OCI-LY7 (cell line): Measurements from ENCODE around the gene FN3KRP.
A peak's percentile ranks its signal among the peaks of the same experiment; 100 is the strongest.

ENCODE experiments used
- CTCF ChIP-seq: fragments of 200-600 bp; sonication (generic); conservative IDR thresholded peaks from 2 replicates; pipeline ENCODE4 v1.5.1; 2014; ENCODE audit warnings: mild to moderate bottlenecking, antibody characterized with exemption, low read length, moderate library complexity, mixed read lengths
- EZH2phosphoT487 ChIP-seq: fragments of 200-600 bp; sonication (generic); IDR thresholded peaks from 2 replicates; pipeline ENCODE4 v1.6.1; 2018; ENCODE audit warnings: low read depth, borderline replicate concordance, mild to moderate bottlenecking, mixed run types, antibody characterized with exemption, low read length, moderate library complexity, mixed read lengths

- TF ChIP-seq CTCF (peak; percentile 45; the same call in 1 of the 2 replicates), EZH2phosphoT487 (no peak)
Measured at GRCh38 chr17:82677353-82677925, 39.1 kb upstream of the FN3KRP start.
